Vagina (tissue), 2 donors: ENCODE results near the gene TNKS1BP1.

ENCODE experiments used
- POLR2AphosphoS5 ChIP-seq, 2 donors: sonication (generic); formaldehyde crosslinking; IDR thresholded peaks; one replicate each; pipeline ENCODE4 v1.9.0; 2017; ENCODE audit warnings: antibody characterized with exemption in 2 of 2, mild to moderate bottlenecking in 2 of 2, low read depth in 1 of 2; ENCODE audit not compliant: insufficient read depth in 1 of 2
- TF ChIP-seq, protein P1 (sequence below), 3 experiments: fragments of 450-650 bp in 2 of 3; fragments of 200-600 bp in 1 of 3; sonication (generic) in 1 of 3; IDR thresholded peaks; one replicate each; pipeline ENCODE4 v1.5.1; 2017 to 2019; ENCODE audit warnings: antibody characterized with exemption in 3 of 3, mild to moderate bottlenecking in 2 of 3, moderate library complexity in 2 of 3

DNA sequence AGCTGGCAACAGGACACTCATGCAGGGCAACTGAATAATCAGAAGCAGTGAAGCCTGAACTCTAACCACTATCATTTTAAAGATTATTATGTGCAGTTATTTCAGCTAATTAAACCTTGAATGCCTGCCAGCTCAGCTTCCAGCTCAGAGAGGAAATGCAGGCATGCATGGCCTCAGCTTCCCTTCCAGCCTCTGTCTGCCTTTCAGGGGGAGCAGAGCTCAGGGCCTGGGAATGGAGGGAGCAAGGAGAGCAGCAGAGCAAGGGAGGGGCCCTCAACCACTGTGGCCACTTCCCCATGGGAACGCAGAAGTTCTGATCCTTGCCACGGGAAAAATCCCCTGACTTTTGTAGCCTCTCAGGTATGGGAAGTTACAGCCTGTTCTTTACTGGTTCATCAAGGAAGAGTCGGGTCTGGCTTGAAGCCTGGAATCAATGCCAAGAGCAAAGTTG lies 55.2 kb downstream of the TNKS1BP1 start:
- TF ChIP-seq POLR2AphosphoS5 (IDR thresholded peaks at IDR 0.05; ENCODE audit: insufficient read depth in 1 of 2, low read depth in 1 of 2), result no peak
- TF ChIP-seq, protein P1, sequence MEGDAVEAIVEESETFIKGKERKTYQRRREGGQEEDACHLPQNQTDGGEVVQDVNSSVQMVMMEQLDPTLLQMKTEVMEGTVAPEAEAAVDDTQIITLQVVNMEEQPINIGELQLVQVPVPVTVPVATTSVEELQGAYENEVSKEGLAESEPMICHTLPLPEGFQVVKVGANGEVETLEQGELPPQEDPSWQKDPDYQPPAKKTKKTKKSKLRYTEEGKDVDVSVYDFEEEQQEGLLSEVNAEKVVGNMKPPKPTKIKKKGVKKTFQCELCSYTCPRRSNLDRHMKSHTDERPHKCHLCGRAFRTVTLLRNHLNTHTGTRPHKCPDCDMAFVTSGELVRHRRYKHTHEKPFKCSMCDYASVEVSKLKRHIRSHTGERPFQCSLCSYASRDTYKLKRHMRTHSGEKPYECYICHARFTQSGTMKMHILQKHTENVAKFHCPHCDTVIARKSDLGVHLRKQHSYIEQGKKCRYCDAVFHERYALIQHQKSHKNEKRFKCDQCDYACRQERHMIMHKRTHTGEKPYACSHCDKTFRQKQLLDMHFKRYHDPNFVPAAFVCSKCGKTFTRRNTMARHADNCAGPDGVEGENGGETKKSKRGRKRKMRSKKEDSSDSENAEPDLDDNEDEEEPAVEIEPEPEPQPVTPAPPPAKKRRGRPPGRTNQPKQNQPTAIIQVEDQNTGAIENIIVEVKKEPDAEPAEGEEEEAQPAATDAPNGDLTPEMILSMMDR (IDR thresholded peaks at IDR 0.05), result no peak
